GM12873 (cell line): ENCODE data around the gene ASCC1.

Experiments
- CTCF ChIP-seq: IDR thresholded peaks from 2 replicates; pipeline ENCODE4 v1.5.1; 2012; ENCODE audit warnings: low read depth, mild to moderate bottlenecking, moderate library complexity, low read length, control low read depth; ENCODE audit not compliant: insufficient read depth; ENCODE audit errors: missing control alignments

Gene ASCC1

GRCh38 chr10:72058347-72058898, 157.7 kb downstream of the ASCC1 start:
- no peak for TF ChIP-seq CTCF

- TF ChIP-seq CTCF: no peak
Observed at GRCh38 chr10:72056932-72057751, 158.9 kb downstream of the ASCC1 start.

GRCh38 chr10:72056113-72056512, 160.0 kb downstream of the ASCC1 start:
- TF ChIP-seq CTCF: no peak

GRCh38 chr10:72053690-72054089, 162.4 kb downstream of the ASCC1 start:
- TF ChIP-seq CTCF: no peak

- TF ChIP-seq CTCF: no peak
Observed at GRCh38 chr10:72050873-72051272, 165.2 kb downstream of the ASCC1 start.

GRCh38 chr10:72049969-72050781, 165.9 kb downstream of the ASCC1 start:
- no peak for TF ChIP-seq CTCF

GRCh38 chr10:72049472-72049871, 166.6 kb downstream of the ASCC1 start:
- no peak for TF ChIP-seq CTCF
